IMR-90 (cell line): ENCODE results near the gene RANBP3. TPM values are rescaled to one million over a fixed set of nuclear protein-coding genes. Genes with fewer than 3 reads are reported as not detected.

Experiments used
- ATAC-seq: fragments of 200-7000 bp; cut with Tn5 transposase; 2 replicates; pipeline ENCODE4 v1.9.1; 2020; ENCODE audit warnings: low read depth, mild to moderate bottlenecking, moderate library complexity
- BruUV-seq: library from RNA; stranded (reverse); fragments of 400-500 nt; replicated peaks from 2 replicates; lab custom pipeline; 2021; lab: Mats Ljungman, UMichigan
- CTCF ChIA-PET: fragments of 300-600 bp; formaldehyde crosslinking; extraction: SDS; loops from one replicate; lab custom pipeline; 2021; ENCODE audit warnings: antibody characterized with exemption; lab: Yijun Ruan, JAX
- POLR2A ChIA-PET: fragments of 300-600 bp; sonication (Branson Sonifier 250); formaldehyde crosslinking; loops from one replicate; lab custom pipeline; 2022; ENCODE audit warnings: antibody characterized with exemption; ENCODE audit not compliant: unreplicated experiment; lab: Charles Lee
- DNase-seq: peaks from one replicate; pipeline ENCODE4 v3.0.0; 2013
- H2AFZ ChIP-seq: replicated peaks from 2 replicates; pipeline ENCODE3; 2013; ENCODE audit warnings: low read length, mild to moderate bottlenecking; ENCODE audit not compliant: poor library complexity
- H2AK5ac ChIP-seq: 2 replicates; pipeline ENCODE4 v1.6.1; 2013; ENCODE audit warnings: low read depth, low read length, inconsistent platforms
- H2AK9ac ChIP-seq: replicated peaks from 2 replicates; pipeline ENCODE3; 2013; ENCODE audit warnings: mild to moderate bottlenecking, low read depth, low read length, moderate library complexity; ENCODE audit not compliant: poor library complexity
- H2BK120ac ChIP-seq: 2 replicates; pipeline ENCODE4 v1.6.1; 2013; ENCODE audit warnings: low read depth, low read length, inconsistent platforms
- H2BK15ac ChIP-seq: 3 replicates; pipeline ENCODE4 v1.6.1; 2013; ENCODE audit warnings: low read depth, low read length, inconsistent platforms
- H2BK20ac ChIP-seq: 2 replicates; pipeline ENCODE4 v1.6.1; 2013; ENCODE audit warnings: low read depth, mild to moderate bottlenecking, inconsistent platforms, low read length, moderate library complexity
- H2BK5ac ChIP-seq: 2 replicates; pipeline ENCODE4 v1.6.1; 2013; ENCODE audit warnings: mild to moderate bottlenecking, low read depth, low read length, inconsistent platforms; ENCODE audit not compliant: poor library complexity, severe bottlenecking
- H3K14ac ChIP-seq: replicated peaks from 2 replicates; pipeline ENCODE4 v1.6.1; 2013; ENCODE audit warnings: low read depth, low read length, inconsistent platforms
- H3K18ac ChIP-seq: 2 replicates; pipeline ENCODE4 v1.6.1; 2013; ENCODE audit warnings: low read depth, low read length, control low read depth
- H3K23ac ChIP-seq: 2 replicates; pipeline ENCODE4 v1.6.1; 2013; ENCODE audit warnings: low read depth, low read length, inconsistent platforms
- H3K27ac ChIP-seq: 2 replicates; pipeline ENCODE4 v1.5.1; 2013; ENCODE audit warnings: mild to moderate bottlenecking, control low read depth, low read length; ENCODE audit not compliant: insufficient read depth
- H3K27me3 ChIP-seq: 2 replicates; pipeline ENCODE4 v1.6.1; 2013; ENCODE audit warnings: low read length; ENCODE audit not compliant: control insufficient read depth, insufficient read depth
- H3K36me3 ChIP-seq: 2 replicates; pipeline ENCODE4 v1.6.1; 2013; ENCODE audit warnings: low read length, mixed read lengths; ENCODE audit not compliant: control insufficient read depth, insufficient read depth
- H3K4ac ChIP-seq: 2 replicates; pipeline ENCODE4 v1.6.1; 2013; ENCODE audit warnings: low read depth, low read length, inconsistent platforms
- H3K4me1 ChIP-seq: 2 replicates; pipeline ENCODE4 v1.6.1; 2013; ENCODE audit warnings: low read length, mixed read lengths; ENCODE audit not compliant: control insufficient read depth, insufficient read depth
- H3K4me2 ChIP-seq: 2 replicates; pipeline ENCODE4 v1.6.1; 2013; ENCODE audit warnings: low read depth, mild to moderate bottlenecking, control low read depth, low read length, moderate library complexity
- H3K4me3 ChIP-seq: 2 replicates; pipeline ENCODE4 v1.5.1; 2013; ENCODE audit warnings: low read depth, mild to moderate bottlenecking, control low read depth, low read length, moderate library complexity; ENCODE audit not compliant: insufficient read depth
- H3K56ac ChIP-seq: 2 replicates; pipeline ENCODE4 v1.6.1; 2013; ENCODE audit warnings: low read length, inconsistent platforms; ENCODE audit not compliant: insufficient read depth; ENCODE audit errors: extremely low read depth
- H3K79me1 ChIP-seq, 2 experiments: 2 replicates each; pipeline ENCODE4 v1.6.1; 2013; ENCODE audit warnings: low read length in 2 of 2, inconsistent platforms in 1 of 2, low read depth in 1 of 2
- H3K9ac ChIP-seq: 2 replicates; pipeline ENCODE4 v1.6.1; 2013; ENCODE audit warnings: low read depth, low read length, control low read depth
- H3K9me1 ChIP-seq: 2 replicates; pipeline ENCODE4 v1.6.1; 2013; ENCODE audit warnings: low read length, inconsistent platforms; ENCODE audit not compliant: insufficient read depth
- H3K9me3 ChIP-seq: 2 replicates; pipeline ENCODE4 v1.6.1; 2013; ENCODE audit warnings: low read length; ENCODE audit not compliant: control insufficient read depth, insufficient read depth
- H4K20me1 ChIP-seq: 2 replicates; pipeline ENCODE4 v1.6.1; 2013; ENCODE audit warnings: low read length, inconsistent platforms; ENCODE audit not compliant: insufficient read depth
- H4K5ac ChIP-seq: 2 replicates; pipeline ENCODE4 v1.6.1; 2013; ENCODE audit warnings: mild to moderate bottlenecking, low read depth, low read length, control low read depth
- H4K8ac ChIP-seq, 2 experiments: 2 replicates each; pipeline ENCODE4 v1.6.1; 2013; ENCODE audit warnings: low read depth in 2 of 2, low read length in 2 of 2, control low read depth in 1 of 2, inconsistent platforms in 1 of 2
- H4K91ac ChIP-seq: 2 replicates; pipeline ENCODE4 v1.6.1; 2013; ENCODE audit warnings: low read depth, low read length, inconsistent platforms; ENCODE audit not compliant: insufficient read depth
- POLR2A ChIP-seq: IDR thresholded peaks from 2 replicates; pipeline ENCODE4 v1.6.1; 2012; ENCODE audit warnings: mild to moderate bottlenecking, low read depth, low read length
- USF2 ChIP-seq: fragments of 150-350 bp; IDR thresholded peaks from 2 replicates; pipeline ENCODE4 v1.6.1; 2017; ENCODE audit warnings: mild to moderate bottlenecking, antibody characterized with exemption, low read length, low read depth
- WGBS, 2 experiments: methylation state at CpG; one replicate each; pipeline versions ENCODE4 v1.1.5 to v1.1.7; 2013; ENCODE audit warnings: missing lambda C conversion rate in 2 of 2; ENCODE audit not compliant: insufficient read length in 1 of 2; ENCODE audit errors: extremely low coverage in 2 of 2; 5-methylcytosine and 5-hydroxymethylcytosine counted together
- dilution Hi-C: fragments of 300-500 bp; cut with HindIII; formaldehyde crosslinking; loops from one replicate; pipeline ENCODE4 v1.14.3; 2018; ENCODE audit warnings: low sequenced_read_pairs; ENCODE audit not compliant: unreplicated experiment
- in situ Hi-C: fragments of 300-500 bp; cut with MboI; formaldehyde crosslinking; loops from 3 replicates; pipeline ENCODE4 v1.14.3; 2019; ENCODE audit warnings: low sequenced_read_pairs, inconsistent platforms, mixed read lengths
- intact Hi-C: fragments of 100-400 bp; cut with micrococcal nuclease; formaldehyde crosslinking; loops from 2 replicates; pipeline ENCODE4 v1.10.0; 2022
- polyA plus RNA-seq, 3 experiments: library from polyadenylated mRNA; depleted of rRNA; stranded (reverse); fragments of >200 nt; gene quantifications; 2 replicates each; pipeline ENCODE4 v1.2.3, GENCODE V29; 2012; ENCODE audit warnings: low replicate concordance in 1 of 3
- total RNA-seq: library from RNA; depleted of rRNA; stranded (reverse); fragments of >200 nt; gene quantifications from 2 replicates; pipeline ENCODE4 v1.2.3, GENCODE V29; 2012

Gene RANBP3
- total and polyA plus RNA-seq, 2 of the 4 experiments (the other 2 are of a cell fraction) = 42.5 to 111 TPM

DNA sequence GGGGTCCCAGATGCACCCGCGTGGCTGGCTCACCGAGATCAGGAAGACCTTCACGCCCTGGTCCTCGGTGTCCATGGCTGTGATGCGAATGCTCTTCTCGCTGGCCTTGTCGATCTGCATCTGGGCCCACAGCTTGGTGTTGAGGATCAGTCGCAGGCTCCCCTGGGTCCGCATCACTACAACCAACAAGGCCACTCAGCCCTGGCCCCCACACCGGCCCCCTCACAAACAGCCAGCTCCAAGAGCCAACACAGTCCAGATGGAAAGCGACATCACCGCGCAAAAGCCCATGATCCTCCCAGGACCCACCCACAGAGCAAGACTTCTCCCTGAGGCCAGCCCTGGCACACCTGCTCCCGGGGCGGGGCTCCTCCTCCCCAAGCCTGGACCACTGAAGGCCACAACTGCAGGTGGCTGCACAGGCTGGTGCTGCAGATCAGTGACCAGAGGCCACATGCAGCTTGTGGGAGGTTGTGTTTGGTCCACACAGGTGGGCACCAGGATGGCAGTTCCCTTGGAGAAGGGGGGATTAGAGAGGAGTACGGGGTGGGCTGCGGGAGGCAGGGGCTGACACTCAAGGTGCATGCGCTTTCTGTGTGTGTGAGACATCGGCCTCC is 59.4 kb downstream of the RANBP3 start:
- Histone ChIP-seq H3K79me1 (peaks cover 0 to 8% of the 10 kb centered on the region in 2 experiments; a peak in 1 of 4 replicates), H3K14ac (no peak overlapping the region), H3K27ac (no peak overlapping the region), H3K9ac (no peak overlapping the region), H3K23ac (no peak overlapping the region), H3K27me3 (no peaks in the 10 kb centered on the region), H3K9me1 (no peaks in the 10 kb centered on the region), H2BK20ac (no peak overlapping the region), H2BK15ac (no peak overlapping the region), H2BK5ac (no peak overlapping the region), H3K4me3 (no peak overlapping the region), H4K91ac (no peak overlapping the region), H2AK9ac (peak overlapping the region; percentile 28), H2BK120ac (no peak overlapping the region), H4K5ac (no peak overlapping the region), H4K8ac (no peak overlapping the region), H2AK5ac (no peak overlapping the region), H4K20me1 (peaks cover 4% of the 10 kb centered on the region; the same call in 1 of the 2 replicates), H3K56ac (no peak overlapping the region), H3K18ac (no peak overlapping the region), H2AFZ (no peak overlapping the region), H3K4me1 (peaks cover 11% of the 10 kb centered on the region), H3K4me2 (no peak overlapping the region), H3K4ac (no peak overlapping the region), H3K9me3 (no peaks in the 10 kb centered on the region), H3K36me3 (peaks cover 79% of the 10 kb centered on the region)
- no TSS peak for BruUV-seq
- in situ Hi-C loops (no loop called here), dilution Hi-C loops (no loop called here), intact Hi-C loops (no loop called here)
- TF ChIP-seq USF2 = no peak
- TF ChIP-seq POLR2A = no peak
- POLR2A ChIA-PET = no interaction called here
- 94% methylated on average over 7 of the region's 20 CpGs; no CpG with 5 or more reads in 1 of the 2 experiments for WGBS, 2 experiments
- no peak for DNase-seq
- CTCF ChIA-PET = interaction anchor here (0.6 kb wide), 1 partner anchor 9 kb away, joined by 4 read pairs; no protein-coding TSS in a partner anchor
- no peak for ATAC-seq
